Fibroblast of lung (primary cell): ENCODE measurements around the gene IDH1. TPM values are rescaled to one million over a fixed set of nuclear protein-coding genes. Genes with fewer than 3 reads are reported as not detected.

Source experiments
- DNase-seq, 2 donors: peaks; one replicate each; pipeline versions ENCODE4 v3.0.0 to v3.0.0-alpha.2; 2010; ENCODE audit warnings: low read depth in 2 of 2
- H2AFZ ChIP-seq: 2 replicates; pipeline ENCODE4 v1.5.1; 2012; ENCODE audit warnings: low read length, control low read depth, inconsistent platforms
- H3K27ac ChIP-seq: 2 replicates; pipeline ENCODE4 v1.5.1; 2011; ENCODE audit warnings: low read length, control low read depth; ENCODE audit not compliant: insufficient read depth
- H3K27me3 ChIP-seq: 2 replicates; pipeline ENCODE4 v1.5.1; 2011; ENCODE audit warnings: mild to moderate bottlenecking, low read length; ENCODE audit not compliant: control insufficient read depth, insufficient read depth
- H3K36me3 ChIP-seq: 2 replicates; pipeline ENCODE4 v1.5.1; 2011; ENCODE audit warnings: low read length; ENCODE audit not compliant: control insufficient read depth, insufficient read depth
- H3K4me1 ChIP-seq: 2 replicates; pipeline ENCODE4 v1.5.1; 2011; ENCODE audit warnings: low read length; ENCODE audit not compliant: control insufficient read depth, insufficient read depth; ENCODE audit errors: extremely low read depth
- H3K4me2 ChIP-seq: 2 replicates; pipeline ENCODE4 v1.5.1; 2011; ENCODE audit warnings: low read length, control low read depth; ENCODE audit not compliant: insufficient read depth; ENCODE audit errors: extremely low read depth
- H3K4me3 ChIP-seq, 4 experiments: fragments of 200-600 bp in 1 of 4; sonication (generic) in 1 of 4; replicated peaks in 1 of 4; 2 replicates each; pipeline ENCODE4 v1.5.1; 2011 to 2016; ENCODE audit warnings: low read length in 4 of 4, low read depth in 3 of 4, mild to moderate bottlenecking in 3 of 4, control low read depth in 2 of 4, inconsistent platforms in 1 of 4, mixed read lengths in 1 of 4; ENCODE audit not compliant: insufficient read depth in 1 of 4; ENCODE audit errors: control extremely low read depth in 1 of 4
- H3K79me2 ChIP-seq: 2 replicates; pipeline ENCODE4 v1.5.1; 2012; ENCODE audit warnings: mild to moderate bottlenecking, low read length, inconsistent platforms; ENCODE audit not compliant: control insufficient read depth, insufficient read depth
- H3K9ac ChIP-seq: 2 replicates; pipeline ENCODE4 v1.5.1; 2011; ENCODE audit warnings: mild to moderate bottlenecking, low read length, control low read depth; ENCODE audit not compliant: insufficient read depth
- H3K9me3 ChIP-seq: 2 replicates; pipeline ENCODE4 v1.5.1; 2012; ENCODE audit warnings: low read depth, low read length; ENCODE audit not compliant: control insufficient read depth, insufficient read depth
- H4K20me1 ChIP-seq: 2 replicates; pipeline ENCODE4 v1.5.1; 2011; ENCODE audit warnings: low read length; ENCODE audit not compliant: control insufficient read depth, insufficient read depth; ENCODE audit errors: extremely low read depth
- CTCF ChIP-seq, 2 donors: IDR thresholded peaks in 1 of 2; conservative IDR thresholded peaks in 1 of 2; 1 replicate in 1 of 2; 2 replicates in 1 of 2; pipeline ENCODE4 v1.5.1; 2011 to 2012; ENCODE audit warnings: low read length in 2 of 2, control low read depth in 1 of 2, inconsistent platforms in 1 of 2, low read depth in 1 of 2, mild to moderate bottlenecking in 1 of 2
- EZH2 ChIP-seq: IDR thresholded peaks from 2 replicates; pipeline ENCODE4 v1.5.1; 2012; ENCODE audit warnings: low read length, control low read depth, mild to moderate bottlenecking; ENCODE audit errors: missing control alignments
- polyA plus RNA-seq, 2 donors: library from polyadenylated mRNA; depleted of rRNA in 1 of 2; stranded (reverse) in 1 of 2; unstranded in 1 of 2; fragments of >200 nt; gene quantifications; 2 replicates each; pipeline ENCODE4 v1.2.1, GENCODE V29; 2011 to 2012; ENCODE audit warnings: missing spikeins in 1 of 2
- total RNA-seq: library from RNA; depleted of rRNA; stranded (reverse); fragments of >200 nt; gene quantifications from 2 replicates; pipeline ENCODE4 v1.2.1, GENCODE V29; 2014

Gene IDH1
- total and polyA plus RNA-seq, 2 donors (not counting 1 experiment from before 2014, with no cell fraction given): 199 to 378 TPM

DNA sequence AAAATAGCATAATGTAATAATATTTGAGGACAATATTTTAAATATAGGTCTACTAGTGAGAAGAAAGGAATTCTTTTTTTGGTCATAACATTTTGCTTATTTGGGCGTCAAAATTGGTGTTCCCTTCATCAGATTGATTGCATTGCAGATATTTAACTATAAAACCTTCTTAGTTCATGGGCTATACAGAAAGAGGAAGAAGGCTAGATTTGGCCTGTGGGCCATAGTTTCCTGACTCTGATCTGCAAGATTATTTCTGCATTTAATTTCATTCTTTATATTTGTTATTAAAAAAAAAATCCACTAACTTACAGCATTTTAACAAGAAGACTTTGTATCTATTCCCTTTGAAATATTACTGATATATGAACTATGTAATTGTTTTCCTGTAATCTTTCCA is 43.1 kb upstream of the IDH1 start:
- Histone ChIP-seq H3K36me3 (peaks cover 2% of the 10 kb centered on the region), H3K27me3 (no peaks in the 10 kb centered on the region), H3K4me1 (no peaks in the 10 kb centered on the region), H3K4me2 (no peak overlapping the region), H3K79me2 (peaks cover 2% of the 10 kb centered on the region), H3K9ac (no peak overlapping the region), H3K4me3 (no peak overlapping the region), H2AFZ (no peak overlapping the region), H3K9me3 (no peaks in the 10 kb centered on the region), H4K20me1 (no peaks in the 10 kb centered on the region), H3K27ac (no peak overlapping the region)
- no peak for TF ChIP-seq EZH2
- no peak for TF ChIP-seq CTCF (conservative IDR thresholded peaks at IDR 0.05 in 1 of 2, IDR thresholded peaks at IDR 0.05 in 1 of 2; ENCODE audit: low read depth in 1 of 2, low read length in 2 of 2)
- no peak for DNase-seq

DNA sequence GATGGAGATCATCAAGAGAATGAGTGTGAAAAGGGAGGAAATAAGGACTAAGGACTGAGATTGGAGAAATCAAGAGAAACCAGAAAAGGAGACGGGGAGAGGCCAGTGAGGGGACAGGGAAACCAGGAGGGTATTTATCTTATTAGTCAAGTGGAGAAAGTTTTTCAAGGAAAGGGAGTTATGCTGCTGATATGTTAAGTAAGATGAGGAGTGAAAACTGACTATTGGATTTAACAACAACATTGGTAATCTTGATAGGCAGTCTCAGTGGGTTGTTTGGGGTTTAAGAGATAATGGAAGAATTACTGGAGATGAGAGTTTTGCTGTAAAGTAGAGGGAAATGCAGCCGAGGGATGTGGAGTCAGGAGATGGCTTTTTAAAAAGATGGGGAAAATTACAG is 41.7 kb upstream of the IDH1 start:
- peaks cover 2% of the 10 kb centered on the region for H3K36me3 ChIP-seq
- H4K20me1 ChIP-seq: no peaks in the 10 kb centered on the region
- peaks cover 2% of the 10 kb centered on the region for H3K79me2 ChIP-seq
- no peak overlapping the region for H2AFZ ChIP-seq
- no peaks in the 10 kb centered on the region for H3K4me1 ChIP-seq
- H3K27me3 ChIP-seq: no peaks in the 10 kb centered on the region
- no peak overlapping the region for H3K4me2 ChIP-seq
- H3K27ac ChIP-seq: no peak overlapping the region
- H3K4me3 ChIP-seq: no peak overlapping the region
- DNase-seq: no peak
- H3K9me3 ChIP-seq: no peaks in the 10 kb centered on the region
- H3K9ac ChIP-seq: no peak overlapping the region
- TF ChIP-seq EZH2 (no peak), CTCF (conservative IDR thresholded peaks at IDR 0.05 in 1 of 2, IDR thresholded peaks at IDR 0.05 in 1 of 2; ENCODE audit: low read depth in 1 of 2, low read length in 2 of 2) (no peak)

- no peak overlapping the region for H3K4me3 ChIP-seq
- H3K36me3 ChIP-seq: peaks cover 2% of the 10 kb centered on the region
- DNase-seq: no peak
- no peaks in the 10 kb centered on the region for H4K20me1 ChIP-seq
- H3K27ac ChIP-seq: no peak overlapping the region
- H3K27me3 ChIP-seq: no peaks in the 10 kb centered on the region
- no peak overlapping the region for H3K9ac ChIP-seq
- H3K9me3 ChIP-seq: no peaks in the 10 kb centered on the region
- no peaks in the 10 kb centered on the region for H3K4me1 ChIP-seq
- H3K4me2 ChIP-seq: no peak overlapping the region
- peaks cover 2% of the 10 kb centered on the region for H3K79me2 ChIP-seq
- TF ChIP-seq CTCF (conservative IDR thresholded peaks at IDR 0.05 in 1 of 2, IDR thresholded peaks at IDR 0.05 in 1 of 2; ENCODE audit: low read depth in 1 of 2, low read length in 2 of 2): no peak
- no peak for TF ChIP-seq EZH2
- no peak overlapping the region for H2AFZ ChIP-seq
Observed at GRCh38 chr2:208295834-208296233, 41.0 kb upstream of the IDH1 start.
